GM19468 (cell line): Measurements from ENCODE around the gene RASAL2.
"Not testable (repeated sequence)": the region's sequence is repeated elsewhere in the genome, so short reads cannot be mapped to it uniquely, and the experiment has no call there.

ENCODE experiments used
- ATAC-seq: cut with Tn5 transposase; IDR thresholded peaks from one replicate; pipeline ENCODE4 v1.9.1; 2021; ENCODE audit warnings: mild to moderate bottlenecking, moderate library complexity, moderate number of reproducible peaks; ENCODE audit not compliant: unreplicated experiment; ENCODE audit errors: extremely low read depth

Gene RASAL2

DNA sequence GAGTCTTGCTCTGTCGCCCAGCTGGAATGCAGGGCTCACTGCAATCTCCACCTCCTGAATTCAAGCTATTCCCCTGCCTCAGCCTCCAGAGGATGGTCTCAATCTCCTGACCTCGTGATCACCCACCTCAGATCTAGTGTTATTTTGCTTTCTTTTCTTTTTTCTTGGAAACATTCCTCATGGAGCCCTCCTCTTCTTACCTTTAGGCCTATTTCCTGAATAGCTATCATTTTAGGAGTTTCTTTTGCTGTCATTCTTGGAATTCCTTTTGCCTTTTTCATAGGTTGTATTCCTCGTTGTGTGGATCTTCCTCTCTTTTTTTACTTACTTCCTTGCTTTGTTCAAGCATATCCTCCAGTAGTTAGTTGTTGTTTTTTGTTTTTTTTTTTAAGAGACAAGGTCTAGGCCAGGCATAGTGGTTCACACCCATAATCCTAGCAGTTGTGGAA, 173.8 kb downstream of the RASAL2 start:
- no peak for ATAC-seq

- no peak for ATAC-seq
These were observed 177.6 kb downstream of the RASAL2 start for GRCh38 chr1:178271471-178271870.

DNA sequence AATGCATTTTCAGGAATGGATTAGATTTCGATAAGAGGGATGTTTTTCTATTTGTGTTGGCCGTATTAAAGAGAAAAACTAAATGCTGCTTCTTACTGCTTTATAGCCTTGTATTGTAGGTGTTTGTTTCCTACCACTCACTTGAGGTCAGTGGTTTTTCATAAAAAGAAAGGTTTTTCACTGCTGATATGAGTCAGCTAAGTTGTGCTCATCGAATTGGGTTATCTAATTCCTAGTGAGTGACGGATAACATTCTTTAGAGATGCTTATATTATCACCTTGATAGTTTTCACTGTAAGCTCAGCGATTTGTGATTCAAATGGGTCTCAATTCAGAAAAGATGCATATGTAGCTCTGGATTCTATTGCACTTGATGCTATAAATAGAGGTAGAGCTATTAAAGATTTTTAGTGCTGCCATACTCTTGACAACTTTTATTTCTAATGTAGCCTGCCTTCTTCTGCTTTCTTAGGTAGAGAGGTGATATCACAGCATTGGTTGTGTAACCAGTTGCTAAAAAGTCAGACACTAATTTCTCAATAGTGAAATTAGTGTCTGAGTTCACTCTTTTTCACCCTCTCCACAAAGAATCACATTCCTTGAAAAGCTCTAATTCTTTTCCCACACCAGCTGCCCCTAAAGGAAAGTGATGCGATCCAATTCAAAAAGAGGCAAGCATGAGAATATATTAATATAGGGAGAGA, 180.0 kb downstream of the RASAL2 start:
- ATAC-seq: no peak

DNA sequence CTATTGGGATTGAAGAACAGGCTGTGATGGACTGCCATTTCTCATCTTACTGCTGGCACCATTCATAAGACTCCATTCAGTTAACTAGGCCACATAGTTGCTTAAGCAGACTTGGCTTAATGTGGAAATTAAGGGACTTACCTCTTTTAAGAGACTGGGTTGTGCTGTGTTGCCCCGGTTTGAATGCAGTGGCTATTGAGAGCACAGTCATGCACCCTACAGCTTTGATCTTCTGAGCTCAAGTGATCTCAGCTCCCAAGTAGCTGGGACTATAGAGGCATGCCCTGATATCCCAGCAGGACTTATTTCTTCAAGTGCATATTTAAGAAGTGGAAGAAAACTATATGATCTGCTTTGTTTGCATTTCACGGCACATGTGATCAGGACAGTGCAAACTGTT, 181.1 kb downstream of the RASAL2 start:
- no peak for ATAC-seq

DNA sequence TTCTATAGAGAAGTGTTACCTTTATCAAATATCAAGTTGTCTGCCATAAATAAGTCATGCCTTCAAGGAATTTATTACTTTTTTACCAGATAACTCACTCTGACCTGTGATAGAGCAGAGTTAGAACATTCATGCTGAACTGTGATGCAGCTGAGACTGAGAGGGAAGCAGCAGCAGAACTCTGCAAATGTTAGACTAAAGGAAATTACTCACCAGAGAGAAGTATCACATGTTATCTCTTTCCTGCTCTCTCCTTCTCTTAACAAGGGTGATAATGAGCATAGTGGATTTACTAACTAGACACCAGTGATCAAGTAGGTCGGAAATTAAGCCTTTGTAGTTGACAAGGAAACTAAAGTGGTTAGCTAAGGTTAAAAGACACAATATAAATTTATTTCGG, 181.6 kb downstream of the RASAL2 start:
- no peak for ATAC-seq

GRCh38 chr1:178277793-178278530, 184.1 kb downstream of the RASAL2 start:
- ATAC-seq: no peak

- no peak for ATAC-seq
These were observed 185.2 kb downstream of the RASAL2 start for GRCh38 chr1:178278916-178279686.

GRCh38 chr1:178282949-178283367, 189.1 kb downstream of the RASAL2 start:
- ATAC-seq: no peak

- ATAC-seq: no peak
These were observed 189.5 kb downstream of the RASAL2 start for GRCh38 chr1:178283409-178283808.

DNA sequence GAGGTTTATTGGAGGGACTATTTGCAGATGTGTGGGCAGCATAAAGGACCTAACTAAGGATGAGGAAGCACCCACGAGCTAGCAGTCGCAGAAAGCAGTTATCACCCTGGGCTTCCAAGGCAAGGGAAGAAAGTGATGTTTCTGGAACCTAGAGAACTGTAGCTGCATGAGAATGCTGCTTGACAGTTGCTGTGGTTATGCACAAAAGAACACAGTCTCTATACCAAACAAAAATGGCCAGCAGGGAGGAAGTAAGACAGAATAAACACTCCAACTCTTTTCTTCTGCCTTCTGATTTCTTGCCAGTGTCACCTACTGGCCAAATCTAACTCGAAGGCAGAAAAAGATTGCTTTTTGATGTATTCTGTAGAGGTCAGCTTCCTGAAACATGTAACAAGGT, 190.2 kb downstream of the RASAL2 start:
- ATAC-seq: no peak

DNA sequence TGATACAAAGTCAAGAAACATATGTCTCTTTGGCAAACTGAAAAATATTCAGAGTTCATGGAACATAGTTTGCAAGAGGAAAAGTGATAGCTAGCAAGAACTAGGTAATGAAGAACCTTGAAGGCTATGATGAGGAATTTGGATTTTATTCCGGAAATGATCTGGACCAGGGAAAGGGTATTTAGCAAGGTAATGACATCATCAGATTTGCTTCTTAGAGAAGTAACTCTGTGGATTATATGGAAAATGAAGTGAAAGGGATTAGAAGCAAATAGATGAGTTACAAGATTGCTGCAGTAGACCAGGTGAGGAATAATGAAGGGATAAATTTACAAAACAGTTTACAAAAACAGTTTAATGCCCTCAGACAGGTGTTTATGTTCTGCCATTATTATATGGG, 197.3 kb downstream of the RASAL2 start:
- no peak for ATAC-seq

DNA sequence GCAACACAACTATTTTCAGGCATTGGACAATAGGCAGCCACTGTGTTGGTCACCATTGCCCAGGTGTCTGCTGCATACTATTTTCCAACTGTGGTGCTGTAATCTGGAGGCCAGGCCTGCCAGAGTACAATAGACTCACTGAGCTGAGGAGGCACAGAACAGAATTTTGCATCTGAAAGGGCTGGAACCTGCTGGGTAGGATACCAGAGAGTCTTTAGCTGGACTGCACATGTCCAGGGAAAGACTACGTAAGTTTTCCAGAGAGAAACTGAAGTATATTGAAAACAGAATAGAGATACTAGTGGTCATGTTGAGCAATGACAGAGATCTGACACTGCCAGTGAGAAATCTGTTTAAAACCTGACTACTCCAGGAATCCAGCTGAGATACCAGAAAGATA, 200.8 kb downstream of the RASAL2 start:
- ATAC-seq: no peak

DNA sequence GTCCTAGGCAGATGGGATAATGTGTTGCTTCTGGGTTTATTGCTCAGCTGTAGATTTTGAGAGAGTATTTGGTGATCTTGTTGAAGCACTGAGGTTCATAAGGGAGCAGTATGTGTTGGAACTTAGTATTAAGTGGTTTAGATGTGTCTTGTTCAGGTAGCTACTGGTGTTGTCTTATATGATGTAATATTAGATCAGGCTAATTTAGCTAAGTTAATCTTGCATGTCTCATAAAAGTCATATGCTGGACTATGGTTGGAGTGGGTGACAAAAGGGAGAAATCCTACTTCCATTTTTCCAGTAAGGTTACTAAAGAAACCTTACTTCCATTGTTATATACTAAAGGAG, 206.4 kb downstream of the RASAL2 start:
- no peak for ATAC-seq

DNA sequence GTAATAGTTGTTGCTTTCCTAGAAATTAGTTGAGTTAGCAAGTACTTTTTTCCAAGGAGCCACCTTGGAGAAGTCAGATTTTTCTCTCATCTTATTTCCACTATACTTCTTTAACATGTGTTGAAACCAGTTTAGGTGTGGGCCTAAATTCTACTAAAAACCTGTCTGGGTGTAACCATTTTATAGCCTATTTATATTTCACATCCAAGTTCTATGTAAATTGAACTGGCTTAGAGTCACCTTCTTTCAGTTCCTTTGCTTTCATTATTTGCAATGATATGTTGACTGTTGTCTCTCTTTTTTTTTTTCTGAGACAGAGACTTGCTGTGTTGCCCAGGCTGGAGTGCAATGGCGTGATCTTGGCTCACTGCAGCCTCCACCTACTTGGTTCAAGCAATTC, 207.2 kb downstream of the RASAL2 start:
- no peak for ATAC-seq

GRCh38 chr1:178307264-178307663, 213.4 kb downstream of the RASAL2 start:
- ATAC-seq: no peak

DNA sequence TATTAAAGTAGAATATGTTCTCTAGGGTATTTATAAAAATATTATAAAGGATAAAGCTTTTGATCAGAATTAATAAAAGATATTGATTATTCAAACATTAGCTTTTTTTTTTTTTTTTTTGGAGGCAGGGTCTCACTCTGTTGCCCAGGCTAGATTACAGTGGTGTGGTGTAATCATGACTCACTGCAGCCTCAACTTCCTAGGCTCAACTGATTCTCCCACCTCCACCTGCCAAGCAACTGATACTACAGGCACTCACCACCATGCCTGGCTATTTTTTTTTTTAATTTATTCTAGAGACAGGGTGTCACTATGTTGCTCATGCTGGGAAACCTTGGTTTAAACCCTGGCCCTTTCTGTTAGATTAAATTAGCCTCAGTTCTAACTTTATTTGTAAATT, 214.5 kb downstream of the RASAL2 start:
- ATAC-seq: no peak

- peak; percentile 78 for ATAC-seq
These were observed 216.8 kb downstream of the RASAL2 start for GRCh38 chr1:178310685-178311105.

GRCh38 chr1:178311164-178311563, 217.3 kb downstream of the RASAL2 start:
- no peak for ATAC-seq

DNA sequence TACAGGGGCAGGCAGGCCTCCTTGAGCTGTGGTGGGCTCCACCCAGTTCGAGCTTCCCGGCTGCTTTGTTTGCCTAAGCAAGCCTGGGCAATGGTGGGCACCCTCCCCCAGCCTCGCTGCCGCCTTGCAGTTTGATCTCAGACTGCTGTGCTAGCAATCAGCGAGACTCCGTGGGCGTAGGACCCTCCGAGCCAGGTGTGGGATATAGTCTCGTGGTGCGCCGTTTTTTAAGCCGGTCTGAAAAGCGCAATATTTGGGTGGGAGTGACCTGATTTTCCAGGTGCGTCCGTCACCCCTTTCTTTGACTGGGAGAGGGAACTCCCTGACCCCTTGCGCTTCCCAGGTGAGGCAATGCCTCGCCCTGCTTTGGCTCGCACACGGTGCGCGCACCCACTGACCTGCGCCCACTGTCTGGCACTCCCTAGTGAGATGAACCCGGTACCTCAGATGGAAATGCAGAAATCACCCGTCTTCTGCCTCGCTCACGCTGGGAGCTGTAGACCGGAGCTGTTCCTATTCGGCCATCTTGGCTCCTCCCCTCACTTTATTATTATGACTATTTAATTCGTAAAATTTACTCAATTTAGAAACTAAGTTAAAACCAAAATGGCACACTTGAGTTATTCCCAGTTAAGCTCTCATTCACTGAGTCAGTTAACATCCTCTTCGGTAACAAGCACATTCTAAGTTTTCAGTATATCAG, 226.5 kb downstream of the RASAL2 start:
- not testable (repeated sequence) for ATAC-seq

GRCh38 chr1:178323067-178323466, 229.2 kb downstream of the RASAL2 start:
- ATAC-seq: no peak
